HG03520 (cell line): ENCODE measurements around the gene SPOCK1.

ENCODE experiments used
- ATAC-seq: cut with Tn5 transposase; IDR thresholded peaks from one replicate; pipeline ENCODE4 v1.9.1; 2021; ENCODE audit warnings: mild to moderate bottlenecking, moderate library complexity; ENCODE audit not compliant: unreplicated experiment

Gene SPOCK1

DNA sequence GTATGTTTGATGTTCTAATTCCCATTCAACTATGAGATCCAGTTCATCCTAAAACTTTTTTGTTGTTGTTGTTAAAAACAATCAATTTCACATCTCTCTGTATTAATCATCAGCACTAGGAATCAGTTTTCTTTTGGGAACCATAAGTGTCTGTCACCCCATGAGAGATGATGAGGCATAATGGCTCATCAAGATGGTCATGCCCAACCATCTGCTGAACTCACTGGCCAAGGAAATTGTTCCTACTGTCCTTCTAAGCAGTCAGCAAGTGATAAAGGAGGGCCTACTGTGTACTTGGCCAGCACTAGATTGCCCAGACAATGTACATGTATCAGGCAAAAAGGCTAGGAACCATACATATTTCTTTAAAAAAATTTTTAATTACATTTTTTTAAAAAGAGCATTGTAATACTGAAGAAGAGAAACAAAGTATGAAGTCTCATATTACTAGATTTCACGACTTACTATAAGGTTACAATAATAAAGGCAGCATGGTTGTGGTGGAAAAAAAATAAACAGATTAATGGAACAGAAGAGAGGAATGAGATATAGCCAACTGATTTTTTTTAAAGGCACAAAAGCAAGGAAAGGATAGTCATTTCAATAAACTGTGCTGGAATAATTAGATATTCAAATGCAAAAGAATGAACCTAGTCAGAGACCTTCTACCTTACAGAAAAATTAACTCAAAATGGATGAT, 458.3 kb downstream of the SPOCK1 start:
- ATAC-seq, result no peak

DNA sequence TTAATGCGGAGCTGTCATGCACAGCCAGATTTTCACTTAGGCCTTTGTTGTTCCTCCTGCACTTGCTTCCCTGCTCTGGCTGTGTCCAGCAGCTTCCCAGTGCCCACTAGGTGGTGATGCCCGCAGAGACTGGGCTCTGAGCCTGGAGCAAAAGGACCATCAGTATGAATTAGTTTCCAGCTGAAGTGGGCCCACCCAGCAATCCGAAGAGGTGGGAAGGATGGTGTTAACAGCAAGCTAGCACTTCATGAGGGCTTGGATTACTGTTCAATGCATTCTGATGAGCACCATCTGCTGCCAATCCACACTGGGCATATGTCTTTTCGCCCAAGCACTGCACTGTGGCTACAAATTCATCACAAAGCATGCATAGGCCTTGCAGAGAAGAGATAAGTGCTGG, 459.1 kb downstream of the SPOCK1 start:
- ATAC-seq, result no peak

DNA sequence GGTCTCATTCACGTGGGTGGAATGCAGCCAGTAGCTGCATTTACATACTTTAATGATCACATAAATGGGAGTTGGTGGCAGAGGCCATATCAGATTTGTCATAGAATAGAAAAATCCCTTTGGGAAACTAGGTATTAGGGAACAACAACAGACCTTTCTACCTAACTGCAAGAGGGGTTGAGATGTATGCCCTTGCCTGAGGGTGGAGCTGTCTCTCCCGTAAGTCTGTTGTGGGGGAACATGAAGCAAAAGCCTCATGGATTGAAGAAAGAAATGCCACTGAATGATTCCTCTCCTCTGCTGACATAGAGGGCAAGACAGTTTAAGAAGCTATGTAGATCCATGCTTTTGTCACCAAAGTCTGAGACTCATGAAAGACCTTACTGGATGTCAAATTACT, 461.3 kb downstream of the SPOCK1 start:
- no peak for ATAC-seq

DNA sequence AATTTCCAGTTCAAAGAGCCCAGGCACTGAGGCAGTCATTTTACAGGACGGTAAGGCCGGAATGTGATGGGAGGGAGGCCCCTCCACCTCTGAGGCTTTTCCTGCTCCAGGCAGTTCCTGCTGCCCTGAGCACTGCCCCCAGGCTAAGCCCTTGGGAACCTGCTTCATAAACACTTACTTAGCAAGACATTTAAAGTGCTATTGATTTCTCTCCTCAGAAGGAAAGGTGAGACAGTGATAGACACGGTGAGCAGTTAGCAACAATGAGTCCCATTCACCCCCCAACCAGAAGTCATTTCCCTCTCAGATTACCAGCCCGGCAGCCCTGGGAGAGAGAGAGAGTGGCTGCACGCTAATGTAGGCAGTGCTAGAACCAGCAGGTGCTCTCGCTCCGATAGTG, 462.5 kb downstream of the SPOCK1 start:
- no peak for ATAC-seq

DNA sequence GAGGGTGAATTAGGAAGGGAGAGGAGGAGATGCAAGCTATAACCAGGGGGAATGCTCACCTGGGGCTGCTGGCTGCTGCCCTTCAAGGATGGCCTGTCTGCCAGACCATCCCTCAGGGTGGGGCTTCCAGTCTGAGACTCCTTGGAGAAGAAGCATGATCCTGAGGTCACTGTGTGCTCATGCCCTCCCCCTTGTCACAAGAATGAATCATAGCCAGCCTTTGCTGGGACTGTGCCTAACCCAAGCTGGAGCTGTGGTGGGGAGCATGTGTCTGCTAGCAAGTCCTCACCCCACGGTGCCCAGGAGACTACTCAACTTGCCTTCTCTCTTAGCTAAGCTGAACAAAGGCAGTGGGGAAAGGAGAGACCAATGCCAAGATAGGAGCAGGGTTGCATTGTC, 463.6 kb downstream of the SPOCK1 start:
- no peak for ATAC-seq

DNA sequence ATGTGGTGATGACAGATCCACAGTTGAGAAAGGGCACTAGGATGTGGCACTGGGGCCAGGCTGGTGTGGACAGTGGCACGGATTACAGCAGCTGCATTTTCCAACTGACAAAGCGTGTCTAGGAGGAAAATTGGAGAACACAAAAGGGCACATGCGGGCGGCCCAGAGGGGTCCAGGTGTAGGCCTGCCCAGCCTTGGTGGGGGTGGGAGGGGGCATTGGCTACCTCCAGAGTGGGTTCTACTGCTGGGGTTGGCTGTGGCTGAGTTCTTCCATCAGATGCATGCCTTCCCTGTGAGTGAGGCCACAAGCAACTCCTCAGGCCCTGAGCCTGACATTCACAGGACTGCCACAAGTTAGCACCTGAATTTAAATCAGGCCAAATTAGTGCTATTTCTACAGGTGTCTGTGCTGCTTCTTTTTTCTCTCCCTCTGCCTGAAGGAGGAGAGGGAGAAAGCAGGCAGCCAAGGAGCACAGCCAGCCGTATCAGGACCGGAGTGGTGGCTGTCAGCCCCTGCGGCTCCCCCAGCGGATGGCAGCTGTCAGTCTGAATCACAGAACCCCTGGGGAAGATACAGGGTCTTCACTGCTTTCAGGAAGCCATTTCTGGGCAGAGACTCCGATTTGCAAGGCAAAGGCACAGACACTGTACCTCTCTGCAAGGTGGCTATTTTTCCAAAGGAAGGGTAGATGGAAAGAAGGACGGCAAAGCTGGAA, 464.2 kb downstream of the SPOCK1 start:
- no peak for ATAC-seq

DNA sequence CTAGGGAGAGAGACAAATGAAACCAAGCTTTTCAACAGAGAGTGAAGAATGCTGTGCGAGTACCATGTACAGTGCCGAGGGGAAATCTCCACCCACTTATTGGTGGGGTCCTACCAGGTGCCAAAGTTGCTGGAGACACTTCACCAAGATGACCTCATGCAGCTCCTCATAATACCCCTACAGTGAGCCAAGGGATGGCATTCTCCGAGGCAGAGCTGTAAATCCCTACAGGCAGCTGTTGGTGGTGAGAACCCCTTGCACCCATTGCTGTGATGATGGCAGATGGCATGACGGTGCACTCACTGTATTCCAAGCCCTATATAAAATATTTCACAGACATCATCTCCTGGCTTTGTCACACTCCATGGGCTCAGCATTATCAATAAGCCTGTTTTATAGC, 464.9 kb downstream of the SPOCK1 start:
- ATAC-seq, result no peak

DNA sequence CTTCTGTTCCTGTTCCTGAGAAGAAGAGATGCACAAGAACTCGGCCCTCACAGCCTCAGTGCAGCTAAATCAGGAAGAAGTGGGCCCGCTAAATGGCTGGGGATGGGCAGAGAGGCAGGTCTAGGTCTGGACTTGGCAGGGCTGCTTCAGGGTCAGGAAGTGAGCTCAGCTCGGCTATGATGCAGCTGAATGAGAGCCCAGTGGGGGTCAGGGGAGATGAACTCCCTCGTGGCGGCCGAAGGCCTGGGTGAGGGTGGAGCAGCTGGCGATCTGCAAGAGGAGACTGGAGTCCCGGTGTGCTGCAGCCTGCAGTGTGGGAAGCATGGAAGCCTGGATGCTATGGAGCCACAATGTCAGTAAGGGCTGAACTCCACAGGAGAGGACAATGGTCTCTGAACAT, 466.2 kb downstream of the SPOCK1 start:
- no peak for ATAC-seq

DNA sequence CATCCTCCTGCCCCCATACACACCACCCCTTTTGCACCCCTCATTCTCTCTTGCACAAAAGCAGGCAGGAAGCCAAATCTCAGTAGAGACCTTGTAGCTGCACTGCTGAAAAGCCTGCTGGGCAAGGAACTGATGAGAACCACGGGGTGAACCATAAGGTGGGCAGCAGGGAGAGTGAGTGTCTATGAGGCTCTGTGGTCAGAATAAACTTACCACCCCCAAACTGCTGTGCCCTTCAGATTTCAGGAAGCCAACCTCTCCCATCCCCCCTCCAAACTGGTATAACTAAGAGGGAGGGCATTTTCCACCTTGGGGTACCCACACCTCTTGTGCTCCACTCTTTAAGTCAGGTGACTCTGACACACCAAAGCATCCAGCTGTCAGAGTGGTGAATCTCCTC, 471.4 kb downstream of the SPOCK1 start:
- ATAC-seq, result no peak

DNA sequence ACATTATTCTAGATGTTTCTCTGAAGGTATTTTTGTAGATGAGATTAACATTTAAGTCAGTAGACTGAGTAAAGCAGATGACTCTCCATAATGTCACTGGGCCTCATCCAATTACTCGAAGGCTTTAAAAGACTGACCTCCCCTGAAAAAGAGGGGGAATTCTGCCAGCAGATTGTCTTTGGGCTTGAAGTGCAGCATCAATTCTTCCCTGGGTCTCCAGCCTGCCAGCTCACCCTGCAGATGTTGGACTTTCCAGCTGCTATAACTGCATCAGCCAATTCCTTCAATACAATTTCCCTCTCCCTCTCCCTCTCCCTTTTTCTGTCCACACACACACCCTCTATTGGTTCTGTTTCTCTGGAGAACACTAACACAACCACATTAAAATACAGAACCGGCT, 472.8 kb downstream of the SPOCK1 start:
- ATAC-seq, result no peak

DNA sequence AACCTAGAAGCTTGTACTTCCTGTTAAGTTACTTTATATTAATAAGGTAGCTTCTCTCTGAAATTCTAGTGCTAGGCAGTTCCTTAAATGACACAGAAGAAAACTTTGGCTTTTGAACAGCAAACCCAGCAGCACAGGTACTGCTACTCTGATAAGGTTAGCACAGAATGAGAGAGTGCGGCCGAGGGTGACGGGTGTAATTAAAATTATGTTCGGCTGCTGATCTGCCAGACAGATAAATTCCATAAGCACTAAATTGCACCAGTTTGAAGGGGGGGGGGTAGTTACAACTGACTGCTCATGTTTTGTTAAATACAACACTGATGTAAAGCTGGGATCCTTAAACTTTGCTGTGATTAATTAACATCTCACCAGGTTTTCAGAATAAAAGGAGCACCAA, 475.1 kb downstream of the SPOCK1 start:
- no peak for ATAC-seq

DNA sequence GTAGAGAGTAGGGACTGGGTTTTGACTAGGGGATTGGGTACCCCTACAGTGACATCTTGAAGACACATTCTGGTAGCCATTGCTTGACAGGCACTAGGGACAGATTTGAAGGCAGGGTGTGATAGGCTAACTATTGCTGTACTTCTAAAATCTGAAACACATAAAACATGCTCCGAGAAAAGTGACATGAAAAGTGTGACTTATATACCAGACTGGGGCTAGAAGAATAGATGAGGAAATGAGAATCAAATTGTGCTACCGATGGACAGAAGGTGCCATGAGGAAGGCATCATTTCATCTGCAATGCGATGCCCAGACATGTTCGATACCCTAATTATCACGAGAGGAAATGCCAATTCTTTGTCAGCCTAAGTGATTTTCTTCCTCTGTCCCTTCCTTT, 475.8 kb downstream of the SPOCK1 start:
- no peak for ATAC-seq

DNA sequence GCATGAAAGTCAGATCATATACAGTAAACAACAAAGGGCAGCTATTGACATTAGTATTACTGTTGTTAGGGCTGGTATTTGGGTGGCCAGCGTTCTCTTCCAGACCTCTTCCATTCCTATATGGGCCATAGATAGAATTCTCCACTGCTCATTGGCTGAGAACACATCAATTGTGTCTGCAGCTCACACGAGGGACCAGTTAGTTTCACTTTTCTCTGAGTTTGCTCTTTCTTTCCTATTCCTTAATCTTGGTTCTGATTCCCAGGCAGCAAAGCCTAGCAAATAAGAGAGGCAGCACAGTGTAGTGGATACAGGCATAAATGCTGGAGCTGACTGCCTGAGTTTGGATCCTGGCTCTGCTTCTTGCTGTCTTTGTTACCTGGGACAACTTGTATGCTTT, 476.4 kb downstream of the SPOCK1 start:
- ATAC-seq, result no peak

DNA sequence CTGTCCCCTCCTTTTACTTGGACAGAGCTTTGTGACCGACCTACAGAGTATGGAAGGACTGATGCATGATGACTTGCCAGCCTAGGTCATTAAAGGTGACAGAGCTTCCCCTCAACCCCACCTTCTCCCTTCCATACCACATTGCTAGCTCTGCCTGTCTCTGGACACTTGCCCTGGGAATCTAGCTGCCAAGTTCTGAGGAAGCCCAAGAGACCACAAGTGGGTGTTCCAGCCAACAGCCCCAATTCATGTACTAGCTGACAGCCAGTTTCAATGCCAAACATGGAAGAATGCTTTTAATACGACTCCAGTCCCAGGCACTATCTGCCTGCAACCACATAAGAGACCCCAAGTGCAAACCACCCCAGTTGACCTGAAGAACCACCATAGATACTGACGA, 477.1 kb downstream of the SPOCK1 start:
- ATAC-seq, result no peak

DNA sequence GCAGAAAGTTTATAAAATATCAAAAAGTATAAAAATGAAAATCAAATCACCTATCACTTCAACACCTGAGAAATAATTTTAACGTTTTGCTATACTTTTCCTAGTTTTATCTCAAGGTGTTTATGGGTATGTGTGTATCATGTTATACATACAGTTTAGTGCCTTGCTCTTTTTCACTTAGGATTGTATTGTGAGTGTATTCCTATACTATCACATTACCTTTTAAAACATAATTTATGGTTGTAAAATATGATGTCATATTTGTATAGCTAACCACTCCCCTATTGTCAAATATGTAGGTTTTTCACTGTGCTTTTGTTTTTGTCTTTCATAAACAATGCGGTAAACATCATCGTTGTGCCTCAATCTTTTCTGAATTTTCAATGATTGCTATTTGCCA, 479.9 kb downstream of the SPOCK1 start:
- no peak for ATAC-seq

DNA sequence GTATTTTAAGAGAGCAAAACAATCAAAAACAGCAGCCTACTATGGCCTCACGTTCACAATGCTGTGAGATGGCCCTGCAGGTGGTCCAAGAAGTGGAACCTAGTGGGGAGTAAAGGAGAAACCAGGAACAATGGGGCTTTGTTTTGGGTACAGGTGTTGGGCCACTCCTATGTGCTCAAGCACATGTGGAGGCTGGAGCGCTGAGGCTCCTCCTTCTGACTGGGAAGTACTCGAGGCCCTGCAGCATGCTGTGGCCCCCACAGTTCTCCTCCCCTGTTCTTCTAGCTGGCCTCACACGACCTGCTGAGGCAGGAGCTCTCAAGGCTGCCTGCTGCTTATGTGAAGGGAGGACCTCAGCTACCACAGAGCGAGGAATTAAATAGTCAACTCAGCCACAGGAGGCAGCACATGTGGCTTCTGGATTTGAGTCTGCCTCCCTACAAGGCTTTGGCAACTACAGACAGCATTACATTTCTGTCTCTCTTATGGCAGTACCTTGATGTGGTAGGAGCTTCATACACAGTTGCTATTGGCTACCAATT, 482.3 kb downstream of the SPOCK1 start:
- ATAC-seq, result no peak

DNA sequence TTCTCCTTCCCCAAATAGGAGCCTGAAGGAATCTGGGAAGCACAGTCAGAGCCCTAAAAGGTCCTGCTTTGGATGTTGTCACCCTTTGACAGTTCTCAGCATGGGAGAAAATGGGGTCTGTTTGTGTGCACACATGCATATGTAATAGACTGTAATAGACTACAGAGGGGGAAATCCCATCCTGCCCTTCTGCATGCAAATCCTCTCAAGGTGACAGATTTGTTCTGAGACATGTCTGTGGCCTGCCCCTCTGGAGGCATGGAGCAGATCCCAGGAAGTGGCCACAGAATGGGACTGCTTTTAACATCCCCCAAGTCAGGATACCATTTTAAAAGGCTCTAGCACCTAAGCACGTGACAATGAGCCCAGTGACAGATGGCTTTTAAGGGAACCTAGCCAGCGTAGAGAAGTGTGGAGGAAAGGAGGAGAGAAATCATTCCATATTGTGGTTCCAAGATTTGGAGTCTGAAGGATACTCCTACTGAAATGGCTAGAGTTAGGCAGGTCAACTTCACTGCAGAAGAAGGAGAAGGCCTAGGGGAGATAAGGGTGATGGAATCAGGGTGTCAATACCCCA, 483.5 kb downstream of the SPOCK1 start:
- no peak for ATAC-seq

DNA sequence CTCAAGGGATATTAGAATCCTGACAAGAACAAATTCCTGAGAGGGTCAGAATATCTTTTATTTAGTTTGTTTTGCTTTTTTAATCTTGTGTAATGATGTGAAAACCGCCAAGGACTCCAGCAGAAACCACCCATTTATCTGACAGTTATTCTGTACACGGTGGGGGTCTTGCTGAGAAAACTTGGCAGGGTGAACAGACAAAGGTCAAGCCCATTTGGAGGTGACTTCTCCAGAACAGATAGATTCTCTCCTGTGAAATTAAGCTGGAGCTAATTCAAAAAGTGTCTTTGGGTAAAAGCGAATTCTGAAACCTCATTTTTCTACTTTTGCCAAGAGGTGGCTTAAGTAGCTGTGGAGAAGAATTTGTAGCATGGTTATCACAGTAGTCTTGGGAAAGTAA, 484.4 kb downstream of the SPOCK1 start:
- ATAC-seq, result no peak

DNA sequence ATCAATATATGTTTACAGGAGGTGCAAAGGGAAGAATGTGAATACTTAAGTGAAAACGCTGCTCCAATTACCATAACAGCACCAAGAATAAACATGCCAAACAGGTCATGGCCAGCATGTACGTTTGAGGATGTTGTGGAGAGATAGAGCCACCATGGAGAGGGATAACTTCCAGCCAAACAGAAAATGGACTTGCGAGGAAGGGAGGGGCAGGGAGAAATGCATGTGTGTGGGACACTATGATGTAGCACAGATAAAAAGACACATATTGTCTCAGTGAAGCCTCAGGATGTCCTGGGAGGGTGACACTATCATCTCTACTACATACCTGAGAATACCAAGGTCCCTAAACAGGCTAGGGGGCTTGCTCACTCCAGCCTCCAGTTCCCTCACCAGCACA, 488.9 kb downstream of the SPOCK1 start:
- no peak for ATAC-seq

DNA sequence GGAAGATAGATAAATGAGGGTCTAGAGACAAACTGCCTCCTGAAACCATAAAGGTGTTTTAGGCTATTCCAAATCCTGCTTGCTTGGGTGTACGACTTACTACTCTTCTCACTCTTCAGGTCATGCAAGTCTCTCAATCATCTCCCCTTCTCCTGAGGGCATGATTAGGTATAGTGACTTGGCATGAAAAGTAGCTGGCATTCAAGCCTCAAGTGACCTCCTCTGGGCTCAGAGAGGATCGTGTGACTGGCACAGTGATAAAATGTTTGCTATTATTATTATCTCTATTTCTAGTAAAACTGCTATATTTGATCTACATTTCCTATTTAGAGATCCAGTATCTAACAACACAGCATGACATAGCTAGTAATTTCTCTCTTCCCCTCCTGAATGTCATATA, 494.8 kb downstream of the SPOCK1 start:
- no peak for ATAC-seq

DNA sequence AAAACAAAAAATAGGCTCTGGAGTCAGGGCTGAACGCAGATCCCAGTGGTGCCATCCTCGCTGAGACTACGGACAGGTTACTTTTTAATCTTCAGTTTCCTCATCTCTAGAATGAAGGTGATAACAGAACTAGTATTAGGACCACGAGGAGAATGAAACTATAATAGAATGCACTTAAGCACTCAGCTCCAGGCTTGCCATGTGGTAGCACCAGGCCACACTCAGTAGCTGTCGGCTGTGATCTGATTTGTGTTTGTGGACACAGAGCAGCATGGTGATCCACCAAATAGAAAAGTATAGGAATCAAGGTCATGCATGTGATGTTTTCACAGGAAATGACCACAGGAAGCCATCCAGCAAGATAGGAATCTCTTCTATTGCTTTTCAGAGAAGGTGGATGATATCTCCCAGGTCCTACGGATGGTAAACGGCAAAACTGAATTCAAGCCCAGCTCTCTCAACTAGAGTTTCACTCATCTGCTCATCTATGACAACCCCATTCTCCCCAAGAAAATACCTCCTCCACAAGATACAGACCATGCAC, 498.0 kb downstream of the SPOCK1 start:
- no peak for ATAC-seq

DNA sequence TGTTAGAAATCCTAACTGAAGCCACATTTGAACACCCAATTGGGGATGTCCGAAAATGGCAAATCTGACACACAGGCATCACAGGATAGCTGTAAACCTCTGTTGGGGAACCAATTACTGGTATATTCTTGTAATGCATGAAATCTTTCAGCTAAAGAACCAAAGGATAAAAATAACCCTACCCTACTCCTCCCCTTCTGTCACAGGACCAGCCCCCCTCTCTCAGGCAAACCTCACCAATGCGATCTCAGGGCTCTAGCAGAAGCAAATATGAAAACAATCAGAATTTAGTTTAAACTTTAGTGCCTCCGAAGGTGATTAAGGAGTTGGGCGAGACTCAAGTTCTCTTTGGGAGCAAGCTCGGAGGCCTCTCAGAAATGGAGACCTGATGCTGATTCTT, 499.3 kb downstream of the SPOCK1 start:
- no peak for ATAC-seq
